ENCODE measurements around the gene GRM8. TPM values are rescaled to one million over a fixed set of nuclear protein-coding genes. Genes with fewer than 3 reads are reported as not detected.

Gene GRM8
- total RNA-seq, 1 donor from 2014 or later: 2.2 TPM

- no peak overlapping the region for H3K4me3 Mint-ChIP-seq (ENCODE audit: unreplicated experiment)
- no peaks in the 10 kb centered on the region for H3K4me1 Mint-ChIP-seq (ENCODE audit: low read depth, unreplicated experiment)
- no peak for FAIRE-seq
- no peak overlapping the region for H3K9ac ChIP-seq (ENCODE audit: low read length)
- H3K36me3 Mint-ChIP-seq (ENCODE audit: low read depth, unreplicated experiment): no peaks in the 10 kb centered on the region
- H2AFZ ChIP-seq (ENCODE audit: low read depth, low read length): no peak overlapping the region
- no peak for TF ChIP-seq CTCF (IDR thresholded peaks at IDR 0.05; ENCODE audit: insufficient read depth, low read depth, low read length)
- TF ChIP-seq EZH2 (IDR thresholded peaks at IDR 0.05; ENCODE audit: insufficient read depth, low read length): no peak
- no peak overlapping the region for H3K27ac Mint-ChIP-seq (ENCODE audit: unreplicated experiment)
- H3K9me3 ChIP-seq (ENCODE audit: insufficient read depth, low read depth, low read length): no peaks in the 10 kb centered on the region
- H4K20me1 ChIP-seq (ENCODE audit: insufficient read depth, low read length): no peaks in the 10 kb centered on the region
- H3K27ac ChIP-seq (ENCODE audit: low read depth, low read length): no peak overlapping the region
- peaks cover 32% of the 10 kb centered on the region for H3K27me3 ChIP-seq (ENCODE audit: insufficient read depth, low read length)
- no peaks in the 10 kb centered on the region for H3K79me2 ChIP-seq (ENCODE audit: insufficient read depth, low read length)
- H3K27me3 Mint-ChIP-seq (ENCODE audit: low read depth, unreplicated experiment): peaks cover 65% of the 10 kb centered on the region
- peaks cover 14% of the 10 kb centered on the region for H3K4me1 ChIP-seq (ENCODE audit: insufficient read depth, low read length)
- no peaks in the 10 kb centered on the region for H3K36me3 ChIP-seq (ENCODE audit: insufficient read depth, low read length)
- DNase-seq (ENCODE audit: low read depth): no peak
- no peak overlapping the region for H3K4me3 ChIP-seq (ENCODE audit: insufficient read depth, low read depth, low read length)
- peaks cover 2% of the 10 kb centered on the region for H3K9me3 Mint-ChIP-seq (ENCODE audit: unreplicated experiment)
- H3K4me2 ChIP-seq (ENCODE audit: low read length): no peak overlapping the region
Measured at GRCh38 chr7:127256041-127256725, 3.4 kb upstream of the GRM8 start.

- H3K4me2 ChIP-seq (ENCODE audit: low read length): peak overlapping the region; percentile 98
- H2AFZ ChIP-seq (ENCODE audit: low read depth, low read length): no peak overlapping the region
- H3K27ac ChIP-seq (ENCODE audit: low read depth, low read length): no peak overlapping the region
- H4K20me1 ChIP-seq (ENCODE audit: insufficient read depth, low read length): no peaks in the 10 kb centered on the region
- H3K27ac Mint-ChIP-seq (ENCODE audit: unreplicated experiment): no peak overlapping the region
- no peaks in the 10 kb centered on the region for H3K36me3 ChIP-seq (ENCODE audit: insufficient read depth, low read length)
- no peak overlapping the region for H3K4me3 ChIP-seq (ENCODE audit: insufficient read depth, low read depth, low read length)
- peaks cover 14% of the 10 kb centered on the region for H3K4me1 ChIP-seq (ENCODE audit: insufficient read depth, low read length)
- DNase-seq (ENCODE audit: low read depth): no peak
- no peak overlapping the region for H3K9ac ChIP-seq (ENCODE audit: low read length)
- FAIRE-seq: no peak
- H3K79me2 ChIP-seq (ENCODE audit: insufficient read depth, low read length): no peaks in the 10 kb centered on the region
- H3K4me1 Mint-ChIP-seq (ENCODE audit: low read depth, unreplicated experiment): no peaks in the 10 kb centered on the region
- TF ChIP-seq CTCF (IDR thresholded peaks at IDR 0.05; ENCODE audit: insufficient read depth, low read depth, low read length) (peak; percentile 2), EZH2 (IDR thresholded peaks at IDR 0.05; ENCODE audit: insufficient read depth, low read length) (no peak)
- H3K9me3 ChIP-seq (ENCODE audit: insufficient read depth, low read depth, low read length): no peaks in the 10 kb centered on the region
- peaks cover 77% of the 10 kb centered on the region for H3K27me3 Mint-ChIP-seq (ENCODE audit: low read depth, unreplicated experiment)
- H3K27me3 ChIP-seq (ENCODE audit: insufficient read depth, low read length): peaks cover 52% of the 10 kb centered on the region
- H3K4me3 Mint-ChIP-seq (ENCODE audit: unreplicated experiment): peak overlapping the region; percentile 86
- no peaks in the 10 kb centered on the region for H3K9me3 Mint-ChIP-seq (ENCODE audit: unreplicated experiment)
- no peaks in the 10 kb centered on the region for H3K36me3 Mint-ChIP-seq (ENCODE audit: low read depth, unreplicated experiment)
Measured at GRCh38 chr7:127254163-127254684, 1.5 kb upstream of the GRM8 start.

Measured in astrocyte (in vitro differentiated cells and primary cell).